Panc1 (cell line): ENCODE data around the gene DNAJC16.

ENCODE experiments used
- CTCF ChIP-seq: fragments of 450-650 bp; IDR thresholded peaks from 2 replicates; pipeline ENCODE4 v1.5.1; 2017; ENCODE audit warnings: mild to moderate bottlenecking
- POLR2AphosphoS5 ChIP-seq: IDR thresholded peaks from 2 replicates; pipeline ENCODE4 v1.6.1; 2012; ENCODE audit warnings: mild to moderate bottlenecking, low read depth, low read length, moderate library complexity

GRCh38 chr1:15557008-15557407 lies 30.4 kb downstream of the DNAJC16 start:
- TF ChIP-seq CTCF (no peak), POLR2AphosphoS5 (no peak)
